OCI-LY1 (cell line): ENCODE results near the gene NCKAP1.

Experiments used
- H2AFZ ChIP-seq: fragments of 200-600 bp; sonication (generic), shearing (Covaris generic); 2 replicates; pipeline ENCODE4 v1.6.0; 2014; ENCODE audit warnings: antibody characterized with exemption, mild to moderate bottlenecking, low read length
- H3F3A ChIP-seq: fragments of 200-600 bp; sonication (generic), shearing (Covaris generic); 2 replicates; pipeline ENCODE4 v1.6.0; 2014; ENCODE audit warnings: mild to moderate bottlenecking, antibody characterized with exemption, low read length, moderate library complexity; ENCODE audit not compliant: insufficient read depth
- H3K27ac ChIP-seq: fragments of 200-600 bp; sonication (generic); 2 replicates; pipeline ENCODE4 v1.5.1; 2014; ENCODE audit warnings: low read length, mixed run types, mild to moderate bottlenecking, low read depth; ENCODE audit not compliant: poor library complexity, severe bottlenecking
- H3K27me3 ChIP-seq: fragments of 200-600 bp; sonication (generic); 2 replicates; pipeline ENCODE4 v1.6.0; 2014; ENCODE audit warnings: antibody characterized with exemption, mild to moderate bottlenecking, low read length, moderate library complexity; ENCODE audit not compliant: insufficient read depth
- H3K36me3 ChIP-seq: fragments of 200-600 bp; sonication (generic); 2 replicates; pipeline ENCODE4 v1.6.1; 2014; ENCODE audit warnings: mild to moderate bottlenecking, antibody characterized with exemption, low read length, moderate library complexity, mixed read lengths; ENCODE audit not compliant: insufficient read depth
- H3K4me1 ChIP-seq: fragments of 200-600 bp; sonication (generic); 2 replicates; pipeline ENCODE4 v1.5.1; 2014; ENCODE audit warnings: mild to moderate bottlenecking, low read length, moderate library complexity; ENCODE audit not compliant: insufficient read depth, severe bottlenecking
- H3K4me2 ChIP-seq: fragments of 200-600 bp; sonication (generic), shearing (Covaris generic); 2 replicates; pipeline ENCODE4 v1.6.1; 2014; ENCODE audit warnings: low read length
- H3K4me3 ChIP-seq: fragments of 200-600 bp; sonication (generic); 2 replicates; pipeline ENCODE4 v1.5.1; 2014; ENCODE audit warnings: low read length, low read depth, mild to moderate bottlenecking, mixed read lengths; ENCODE audit not compliant: poor library complexity, severe bottlenecking
- H3K79me2 ChIP-seq: fragments of 200-600 bp; shearing (Covaris generic); 2 replicates; pipeline ENCODE4 v1.6.1; 2016; ENCODE audit warnings: mixed run types, low read length, mixed read lengths; ENCODE audit not compliant: insufficient read depth
- H3K9ac ChIP-seq: fragments of 200-600 bp; sonication (generic), shearing (Covaris generic); 2 replicates; pipeline ENCODE4 v1.6.1; 2014; ENCODE audit warnings: mild to moderate bottlenecking, low read length, mixed read lengths
- H3K9me2 ChIP-seq: fragments of 200-600 bp; sonication (generic), shearing (Covaris generic); 2 replicates; pipeline ENCODE4 v1.6.1; 2014; ENCODE audit warnings: low read depth, mild to moderate bottlenecking, low read length, mixed read lengths
- H3K9me3 ChIP-seq: fragments of 200-600 bp; shearing (Covaris generic); 2 replicates; pipeline ENCODE4 v1.6.1; 2014; ENCODE audit warnings: low read length, mixed read lengths
- H4K20me1 ChIP-seq: fragments of 200-600 bp; sonication (generic), shearing (Covaris generic); 2 replicates; pipeline ENCODE4 v1.6.0; 2016; ENCODE audit warnings: mild to moderate bottlenecking, low read length; ENCODE audit not compliant: insufficient read depth
- CTCF ChIP-seq: fragments of 200-600 bp; sonication (generic), shearing (Covaris generic); IDR thresholded peaks from 2 replicates; pipeline ENCODE4 v1.5.1; 2017; ENCODE audit warnings: mild to moderate bottlenecking, antibody characterized with exemption, low read length, moderate library complexity, mixed read lengths
- EZH2 ChIP-seq: fragments of 200-600 bp; sonication (generic), shearing (Covaris generic); IDR thresholded peaks from 2 replicates; pipeline ENCODE4 v1.8.0; 2017; ENCODE audit warnings: borderline replicate concordance, mixed run types, mild to moderate bottlenecking, antibody characterized with exemption, low read length, moderate library complexity, mixed read lengths

NCKAP1 gene

DNA sequence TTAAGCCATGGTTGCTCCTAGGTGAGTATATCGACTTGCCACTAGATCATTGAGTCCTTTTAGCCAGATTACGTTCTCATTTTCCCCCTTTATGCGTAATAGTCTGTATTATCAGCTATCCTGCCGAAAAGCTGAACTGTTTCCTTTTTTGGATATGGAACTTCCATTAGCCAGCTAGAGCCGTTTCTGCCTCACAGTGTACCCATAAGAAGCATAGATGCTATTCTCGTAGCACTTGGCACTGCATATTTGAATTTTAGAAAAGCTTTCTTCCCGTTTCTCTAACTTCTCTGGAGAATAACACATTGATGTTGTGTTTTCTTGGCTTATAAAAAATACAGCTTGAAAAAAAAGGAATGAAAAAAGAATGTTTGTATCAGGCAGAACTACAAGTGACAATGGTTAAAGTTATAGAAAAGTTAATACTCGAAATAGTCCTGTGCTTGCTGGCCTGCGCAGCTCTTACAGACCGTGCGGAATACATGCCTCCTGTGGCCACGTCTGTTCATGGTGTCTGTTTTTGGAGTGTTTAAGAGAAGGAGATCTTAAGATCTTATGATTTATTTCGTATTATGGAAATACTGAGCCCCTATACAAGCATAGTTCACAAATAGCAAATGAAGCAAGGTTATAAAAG is 41.0 kb upstream of the NCKAP1 start:
- H3F3A ChIP-seq: no peaks in the 10 kb centered on the region
- H3K9me2 ChIP-seq: no peaks in the 10 kb centered on the region
- H2AFZ ChIP-seq: peak overlapping the region; percentile 98
- no peak overlapping the region for H3K27ac ChIP-seq
- peak overlapping the region; percentile 81 for H3K4me3 ChIP-seq
- no peaks in the 10 kb centered on the region for H3K27me3 ChIP-seq
- peak overlapping the region; percentile 98 for H3K4me2 ChIP-seq
- no peaks in the 10 kb centered on the region for H3K36me3 ChIP-seq
- H4K20me1 ChIP-seq: no peaks in the 10 kb centered on the region
- TF ChIP-seq EZH2 (no peak), CTCF (no peak)
- peaks cover 16% of the 10 kb centered on the region for H3K4me1 ChIP-seq
- peak overlapping the region; percentile 60; the same call in 1 of the 2 replicates for H3K9ac ChIP-seq
- no peaks in the 10 kb centered on the region for H3K79me2 ChIP-seq
- no peaks in the 10 kb centered on the region for H3K9me3 ChIP-seq

DNA sequence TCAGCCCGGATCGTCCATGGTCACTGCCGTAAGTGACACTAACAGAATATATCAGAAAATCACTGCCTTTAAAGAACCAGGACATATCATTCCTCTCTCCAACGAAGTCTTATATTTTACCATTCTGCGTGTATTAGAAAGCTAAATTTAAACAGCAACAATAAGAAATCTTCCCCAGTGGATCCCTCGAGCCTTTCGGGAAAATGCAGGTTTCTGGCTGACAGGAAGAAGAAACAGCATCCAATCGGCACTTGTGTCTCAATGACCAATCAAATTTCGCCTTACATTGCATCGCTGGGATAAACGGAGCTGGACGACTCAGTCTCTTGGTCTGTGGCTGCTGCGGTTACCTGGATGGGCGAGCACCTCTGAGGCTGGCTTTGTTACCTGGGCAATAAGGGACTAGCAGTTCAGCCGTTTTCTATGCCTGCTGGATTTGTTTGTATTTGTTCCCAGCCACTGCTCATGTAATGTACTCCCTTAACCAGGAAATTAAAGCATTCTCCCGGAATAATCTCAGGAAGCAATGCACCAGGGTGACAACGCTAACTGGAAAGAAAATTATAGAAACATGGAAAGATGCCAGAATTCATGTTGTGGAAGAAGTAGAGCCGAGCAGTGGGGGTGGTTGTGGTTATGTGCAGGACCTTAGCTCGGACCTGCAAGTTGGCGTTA is 40.3 kb upstream of the NCKAP1 start, which contains the start of gene DUSP19:
TSS of gene DUSP19 (plus strand) at position 284 of the 675 bp plus-strand sequence. CDS start at position 471, 187 bp downstream.
- H2AFZ ChIP-seq: peak within 1 kb of the TSS; percentile 98
- H3K9me2 ChIP-seq: no peaks in the 10 kb centered on the region
- no peaks in the 10 kb centered on the region for H3K9me3 ChIP-seq
- H3K79me2 ChIP-seq: no peaks in the 10 kb centered on the region
- H3K9ac ChIP-seq: peak within 1 kb of the TSS; percentile 60
- peaks cover 16% of the 10 kb centered on the region for H3K4me1 ChIP-seq
- H4K20me1 ChIP-seq: no peaks in the 10 kb centered on the region
- H3K36me3 ChIP-seq: no peaks in the 10 kb centered on the region
- no peaks in the 10 kb centered on the region for H3F3A ChIP-seq
- TF ChIP-seq EZH2 (no peak), CTCF (no peak)
- H3K4me2 ChIP-seq: peak within 1 kb of the TSS; percentile 98
- H3K4me3 ChIP-seq: peak within 1 kb of the TSS; percentile 81
- H3K27ac ChIP-seq: no peak within 1 kb of the TSS
- H3K27me3 ChIP-seq: no peaks in the 10 kb centered on the region

DNA sequence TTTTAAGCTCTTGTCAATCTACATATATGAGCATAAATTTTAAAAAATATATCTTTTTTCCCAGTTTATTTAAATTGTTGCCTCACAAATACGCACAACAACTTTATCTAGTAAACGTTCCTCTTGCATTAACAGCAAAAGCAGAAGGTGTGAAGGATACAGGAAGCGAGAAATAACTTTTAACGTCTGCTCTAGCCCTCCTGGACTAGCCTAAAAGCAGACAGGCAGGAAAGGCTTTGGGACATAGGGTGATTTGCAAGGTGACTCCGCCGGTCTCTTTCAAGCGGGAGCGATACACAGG is 39.9 kb upstream of the NCKAP1 start:
- H3K36me3 ChIP-seq: no peaks in the 10 kb centered on the region
- no peaks in the 10 kb centered on the region for H3F3A ChIP-seq
- peak overlapping the region; percentile 60 for H3K9ac ChIP-seq
- H2AFZ ChIP-seq: peak overlapping the region; percentile 98
- TF ChIP-seq CTCF (no peak), EZH2 (no peak)
- H3K9me2 ChIP-seq: no peaks in the 10 kb centered on the region
- H3K4me2 ChIP-seq: peak overlapping the region; percentile 98
- no peaks in the 10 kb centered on the region for H3K27me3 ChIP-seq
- H3K27ac ChIP-seq: no peak overlapping the region
- no peaks in the 10 kb centered on the region for H3K9me3 ChIP-seq
- peak overlapping the region; percentile 81 for H3K4me3 ChIP-seq
- peaks cover 16% of the 10 kb centered on the region for H3K4me1 ChIP-seq
- no peaks in the 10 kb centered on the region for H4K20me1 ChIP-seq
- no peaks in the 10 kb centered on the region for H3K79me2 ChIP-seq
